Endothelial cell (in vitro differentiated cells): Measurements from ENCODE around the gene UMAD1. TPM values are rescaled to one million over a fixed set of nuclear protein-coding genes. Genes with fewer than 3 reads are reported as not detected.

Experiments
- DNase-seq: peaks from one replicate; pipeline ENCODE4 v3.0.0; 2021; ENCODE audit warnings: low spot score
- H3K27ac Mint-ChIP-seq: one replicate; pipeline ENCODE4 v1.8.0; 2021; ENCODE audit warnings: mixed read lengths, inconsistent platforms; ENCODE audit not compliant: unreplicated experiment
- H3K27me3 Mint-ChIP-seq: one replicate; pipeline ENCODE4 v1.8.0; 2021; ENCODE audit warnings: mild to moderate bottlenecking, moderate library complexity, mixed read lengths, inconsistent platforms; ENCODE audit not compliant: unreplicated experiment
- H3K36me3 Mint-ChIP-seq: one replicate; pipeline ENCODE4 v1.8.0; 2021; ENCODE audit warnings: mild to moderate bottlenecking, low read depth, mixed read lengths, inconsistent platforms; ENCODE audit not compliant: unreplicated experiment
- H3K4me1 Mint-ChIP-seq: one replicate; pipeline ENCODE4 v1.8.0; 2021; ENCODE audit warnings: mild to moderate bottlenecking, mixed read lengths, inconsistent platforms; ENCODE audit not compliant: unreplicated experiment
- H3K4me3 Mint-ChIP-seq: one replicate; pipeline ENCODE4 v1.8.0; 2021; ENCODE audit warnings: mild to moderate bottlenecking, mixed read lengths, inconsistent platforms; ENCODE audit not compliant: unreplicated experiment
- H3K9me3 Mint-ChIP-seq: one replicate; pipeline ENCODE4 v1.8.0; 2021; ENCODE audit warnings: mixed read lengths, inconsistent platforms; ENCODE audit not compliant: unreplicated experiment
- CTCF ChIP-seq: fragments of 200-600 bp; sonication (generic); IDR thresholded peaks from one replicate; pipeline ENCODE4 v1.5.0; 2021; ENCODE audit warnings: antibody characterized with exemption; ENCODE audit not compliant: unreplicated experiment
- total RNA-seq: library from RNA; stranded (reverse); fragmentation: NEBNext Ultra II Directional; extraction: Animal tissue kit (Norgen Biotek cat#: 25700); gene quantifications from one replicate; pipeline ENCODE4 v1.2.1, GENCODE V29; 2021; ENCODE audit not compliant: unreplicated experiment

Gene UMAD1
- total RNA-seq, 1 donor from 2014 or later = 5.7 TPM

GRCh38 chr7:7769710-7770627 lies 129.4 kb downstream of the UMAD1 start:
- Mint-ChIP-seq H3K36me3 (no peaks in the 10 kb centered on the region), H3K4me1 (no peaks in the 10 kb centered on the region), H3K27me3 (peaks cover 4% of the 10 kb centered on the region), H3K4me3 (no peak overlapping the region), H3K9me3 (no peaks in the 10 kb centered on the region), H3K27ac (no peak overlapping the region)
- no peak for TF ChIP-seq CTCF
- no peak for DNase-seq

- TF ChIP-seq CTCF = no peak
- Mint-ChIP-seq H3K4me3 (no peak overlapping the region), H3K27ac (no peak overlapping the region), H3K36me3 (no peaks in the 10 kb centered on the region), H3K27me3 (peaks cover 4% of the 10 kb centered on the region), H3K9me3 (no peaks in the 10 kb centered on the region), H3K4me1 (no peaks in the 10 kb centered on the region)
- DNase-seq = no peak
These were observed 130.9 kb downstream of the UMAD1 start for GRCh38 chr7:7771452-7771851.

GRCh38 chr7:7772397-7772821 lies 131.9 kb downstream of the UMAD1 start:
- Mint-ChIP-seq H3K4me1 (no peaks in the 10 kb centered on the region), H3K9me3 (no peaks in the 10 kb centered on the region), H3K27ac (no peak overlapping the region), H3K36me3 (no peaks in the 10 kb centered on the region), H3K27me3 (peaks cover 4% of the 10 kb centered on the region), H3K4me3 (no peak overlapping the region)
- no peak for TF ChIP-seq CTCF
- no peak for DNase-seq

GRCh38 chr7:7773334-7774309 lies 133.1 kb downstream of the UMAD1 start:
- no peak for DNase-seq
- Mint-ChIP-seq H3K36me3 (no peaks in the 10 kb centered on the region), H3K27me3 (peaks cover 4% of the 10 kb centered on the region), H3K4me3 (no peak overlapping the region), H3K27ac (no peak overlapping the region), H3K4me1 (peaks cover 2% of the 10 kb centered on the region), H3K9me3 (no peaks in the 10 kb centered on the region)
- no peak for TF ChIP-seq CTCF
